K562 (cell line): ENCODE results near the gene ODAD3. TPM values are rescaled to one million over a fixed set of nuclear protein-coding genes. Genes with fewer than 3 reads are reported as not detected.

Experiments
- ADNP ChIP-seq: fragments of 200-800 bp; sonication (Bioruptor generic); IDR thresholded peaks from 2 replicates; pipeline ENCODE4 v1.6.1; 2016; ENCODE audit warnings: missing genetic modification characterization, missing compliant biosample characterization
- ATF7 ChIP-seq: fragments of 450-650 bp; IDR thresholded peaks from 2 replicates; pipeline ENCODE4 v1.7.1; 2014; ENCODE audit warnings: mild to moderate bottlenecking, moderate library complexity
- CBX1 ChIP-seq: sonication (generic); IDR thresholded peaks from 2 replicates; pipeline ENCODE4 v1.6.1; 2016; ENCODE audit warnings: antibody characterized with exemption, low read depth, mild to moderate bottlenecking
- CBX3 ChIP-seq, 2 experiments: IDR thresholded peaks; 1 replicate in 1 of 2; 2 replicates in 1 of 2; pipeline ENCODE4 v1.6.1; 2012; ENCODE audit warnings: inconsistent platforms in 2 of 2, low read length in 2 of 2, borderline replicate concordance in 1 of 2, control low read depth in 1 of 2
- EP300 ChIP-seq: IDR thresholded peaks from 2 replicates; pipeline ENCODE4 v1.6.1; 2012; ENCODE audit warnings: low read length, improper control_type of control experiment
- HNRNPL ChIP-seq: fragments of 200-400 bp; formaldehyde crosslinking; IDR thresholded peaks from 2 replicates; pipeline ENCODE4 v1.6.1; 2017; ENCODE audit warnings: low read depth, mild to moderate bottlenecking, low read length
- HNRNPUL1 ChIP-seq: fragments of 200-400 bp; formaldehyde crosslinking; IDR thresholded peaks from 2 replicates; pipeline ENCODE4 v1.6.1; 2017; ENCODE audit warnings: low read length
- PHB ChIP-seq: fragments of 250-450 bp; sonication (Bioruptor Pico); IDR thresholded peaks from 2 replicates; pipeline ENCODE4 v1.5.0; 2021
- POLR2AphosphoS5 ChIP-seq: IDR thresholded peaks from 2 replicates; pipeline ENCODE4 v1.6.1; 2011; ENCODE audit warnings: mild to moderate bottlenecking, low read depth, low read length, moderate library complexity; ENCODE audit not compliant: control insufficient read depth, insufficient read depth
- PYGO2 ChIP-seq: fragments of 450-650 bp; IDR thresholded peaks from 2 replicates; pipeline ENCODE4 v1.6.1; 2016; ENCODE audit warnings: mild to moderate bottlenecking, missing genetic modification characterization, moderate library complexity, missing compliant biosample characterization
- TEAD4 ChIP-seq, 2 experiments: sonication (generic) in 1 of 2; formaldehyde crosslinking in 1 of 2; IDR thresholded peaks; 2 replicates each; pipeline versions ENCODE4 v1.6.1 to v1.8.0; 2012 to 2022; ENCODE audit warnings: borderline replicate concordance in 1 of 2, inconsistent platforms in 1 of 2, low read length in 1 of 2, mild to moderate bottlenecking in 1 of 2, missing genetic modification reagents in 1 of 2
- TGIF2 ChIP-seq: sonication (generic); formaldehyde crosslinking; IDR thresholded peaks from 2 replicates; pipeline ENCODE4 v1.8.1; 2022; ENCODE audit warnings: mild to moderate bottlenecking, missing genetic modification reagents, moderate library complexity
- TRIM24 ChIP-seq, 2 experiments: fragments of 450-650 bp; IDR thresholded peaks; 2 replicates each; pipeline ENCODE4 v1.6.1; 2016
- XRCC4 ChIP-seq: IDR thresholded peaks from one replicate; pipeline ENCODE4 v1.6.1; 2011; ENCODE audit not compliant: insufficient read depth, insufficient read length; ENCODE audit errors: extremely low read depth
- ZKSCAN1 ChIP-seq: fragments of 150-350 bp; IDR thresholded peaks from 2 replicates; pipeline ENCODE4 v1.6.1; 2016; ENCODE audit warnings: low read depth, low read length
- ZNF384 ChIP-seq: IDR thresholded peaks from 2 replicates; pipeline ENCODE4 v1.6.1; 2012; ENCODE audit warnings: low read depth, low read length, improper control_type of control experiment
- polyA plus RNA-seq, 8 experiments: library from polyadenylated mRNA; depleted of rRNA in 4 of 8; stranded (reverse) in 5 of 8; unstranded in 3 of 8; fragments of >200 nt; fragmentation: Nextera tagmentation in 2 of 8; fragmentation: Illumina TruSeq in 1 of 8; extraction: Ambion mirVana in 2 of 8; extraction: Trizol in 1 of 8; gene quantifications; 2 replicates each; pipeline versions ENCODE4 v1.2.1 to v1.2.3, GENCODE V29; 2011 to 2014; ENCODE audit warnings: inconsistent platforms in 1 of 8, missing spikeins in 1 of 8
- total RNA-seq, 7 experiments: library from RNA; depleted of rRNA in 6 of 7; stranded (reverse); fragments of >200 nt in 6 of 7; fragmentation: Illumina TruSeq in 2 of 7; extraction: Trizol in 2 of 7; gene quantifications; 2 replicates each; pipeline versions ENCODE4 v1.2.1 to v1.2.3, GENCODE V29; 2011 to 2021; ENCODE audit warnings: low replicate concordance in 1 of 7
- TF ChIP-seq, protein P1 (sequence below): fragments of 450-650 bp; IDR thresholded peaks from 2 replicates; pipeline ENCODE4 v1.6.1; 2016; ENCODE audit warnings: missing biosample characterization, missing genetic modification characterization
- TF ChIP-seq, protein P2 (sequence below): fragments of 450-650 bp; formaldehyde crosslinking; IDR thresholded peaks from 2 replicates; pipeline ENCODE4 v1.4.0; 2022; ENCODE audit warnings: missing genetic modification characterization
- TF ChIP-seq, protein P3 (sequence below): sonication (generic); formaldehyde crosslinking; IDR thresholded peaks from 2 replicates; pipeline ENCODE4 v1.8.1; 2022; ENCODE audit warnings: missing genetic modification reagents
- TF ChIP-seq, protein P4 (sequence below): fragments of 450-650 bp; IDR thresholded peaks from 2 replicates; pipeline ENCODE4 v1.7.0; 2016; ENCODE audit warnings: borderline replicate concordance
- TF ChIP-seq, protein P5 (sequence below), 2 experiments: fragments of 450-650 bp; IDR thresholded peaks; 2 replicates each; pipeline ENCODE4 v1.6.1; 2016

ODAD3 gene
- total and polyA plus RNA-seq, 9 of the 15 experiments (the other 6 are each of a cell fraction or from before 2014, with no cell fraction given): 0.07 to 0.72 (median 0.14) TPM; not detected in 2

DNA sequence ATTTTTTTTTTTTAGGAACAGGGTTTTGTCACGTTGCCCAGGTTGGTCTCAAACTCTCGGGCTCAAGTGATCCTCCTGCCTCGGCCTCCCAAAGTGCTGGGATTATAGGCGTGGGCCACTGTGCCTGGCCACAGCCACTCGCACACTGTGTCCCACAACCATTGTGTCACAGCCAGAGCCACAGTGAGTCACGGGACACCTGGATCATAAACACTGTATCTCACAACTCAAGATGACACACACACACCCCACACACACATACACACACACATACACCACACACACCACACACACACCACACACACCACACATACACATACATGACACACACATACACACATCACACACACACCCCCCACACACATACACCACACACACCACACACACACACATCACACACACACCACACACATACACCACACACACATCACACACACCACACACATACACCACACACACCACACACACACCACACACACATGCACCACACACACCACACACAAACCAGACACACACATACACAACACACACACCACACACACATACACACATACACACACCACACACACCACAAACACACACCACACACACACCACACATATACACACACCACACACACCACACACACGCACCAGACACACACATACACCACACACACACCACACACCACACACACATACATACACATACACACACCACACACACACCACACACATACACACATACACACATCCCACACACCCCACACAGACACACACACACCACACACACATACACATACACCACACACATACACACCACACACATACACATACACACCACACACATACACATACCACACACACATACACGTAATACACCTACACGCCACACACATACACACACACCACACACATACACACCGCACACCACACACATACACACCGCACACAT lies 29.7 kb upstream of the ODAD3 start (continued):
- TF ChIP-seq PYGO2 (no peak), PHB (no peak), TRIM24 (IDR thresholded peaks at IDR 0.05) (0 out of 4 replicates have a peak, but pooled peaks of 1 of the 2 experiments have one; percentile 4), POLR2AphosphoS5 (no peak), ZKSCAN1 (no peak), TEAD4 (IDR thresholded peaks at IDR 0.05; ENCODE audit: low read length) (no peak), TEAD4 (CRISPR knock-in tag; IDR thresholded peaks at IDR 0.05; ENCODE audit: borderline replicate concordance) (0 out of 2 replicates have a peak, but pooled peaks have one; percentile 4), EP300 (no peak), HNRNPL (no peak), HNRNPUL1 (no peak), XRCC4 (no peak), ADNP (tag) (no peak), ATF7 (no peak), CBX3 (IDR thresholded peaks at IDR 0.05; ENCODE audit: borderline replicate concordance in 1 of 2, low read length in 2 of 2) (0 out of 3 replicates have a peak, but pooled peaks of 1 of the 2 experiments have one; percentile 14), ZNF384 (no peak), CBX1 (0 out of 2 replicates have a peak, but pooled peaks have one; percentile 22), TGIF2 (CRISPR knock-in tag) (no peak)
- TF ChIP-seq, protein P1, sequence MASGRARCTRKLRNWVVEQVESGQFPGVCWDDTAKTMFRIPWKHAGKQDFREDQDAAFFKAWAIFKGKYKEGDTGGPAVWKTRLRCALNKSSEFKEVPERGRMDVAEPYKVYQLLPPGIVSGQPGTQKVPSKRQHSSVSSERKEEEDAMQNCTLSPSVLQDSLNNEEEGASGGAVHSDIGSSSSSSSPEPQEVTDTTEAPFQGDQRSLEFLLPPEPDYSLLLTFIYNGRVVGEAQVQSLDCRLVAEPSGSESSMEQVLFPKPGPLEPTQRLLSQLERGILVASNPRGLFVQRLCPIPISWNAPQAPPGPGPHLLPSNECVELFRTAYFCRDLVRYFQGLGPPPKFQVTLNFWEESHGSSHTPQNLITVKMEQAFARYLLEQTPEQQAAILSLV (tag): no peak
- TF ChIP-seq, protein P2, sequence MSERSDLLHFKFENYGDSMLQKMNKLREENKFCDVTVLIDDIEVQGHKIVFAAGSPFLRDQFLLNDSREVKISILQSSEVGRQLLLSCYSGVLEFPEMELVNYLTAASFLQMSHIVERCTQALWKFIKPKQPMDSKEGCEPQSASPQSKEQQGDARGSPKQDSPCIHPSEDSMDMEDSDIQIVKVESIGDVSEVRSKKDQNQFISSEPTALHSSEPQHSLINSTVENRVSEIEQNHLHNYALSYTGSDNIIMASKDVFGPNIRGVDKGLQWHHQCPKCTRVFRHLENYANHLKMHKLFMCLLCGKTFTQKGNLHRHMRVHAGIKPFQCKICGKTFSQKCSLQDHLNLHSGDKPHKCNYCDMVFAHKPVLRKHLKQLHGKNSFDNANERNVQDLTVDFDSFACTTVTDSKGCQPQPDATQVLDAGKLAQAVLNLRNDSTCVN: no peak
- TF ChIP-seq, protein P3, sequence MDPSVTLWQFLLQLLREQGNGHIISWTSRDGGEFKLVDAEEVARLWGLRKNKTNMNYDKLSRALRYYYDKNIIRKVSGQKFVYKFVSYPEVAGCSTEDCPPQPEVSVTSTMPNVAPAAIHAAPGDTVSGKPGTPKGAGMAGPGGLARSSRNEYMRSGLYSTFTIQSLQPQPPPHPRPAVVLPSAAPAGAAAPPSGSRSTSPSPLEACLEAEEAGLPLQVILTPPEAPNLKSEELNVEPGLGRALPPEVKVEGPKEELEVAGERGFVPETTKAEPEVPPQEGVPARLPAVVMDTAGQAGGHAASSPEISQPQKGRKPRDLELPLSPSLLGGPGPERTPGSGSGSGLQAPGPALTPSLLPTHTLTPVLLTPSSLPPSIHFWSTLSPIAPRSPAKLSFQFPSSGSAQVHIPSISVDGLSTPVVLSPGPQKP (CRISPR knock-in tag): no peak
- TF ChIP-seq, protein P4, sequence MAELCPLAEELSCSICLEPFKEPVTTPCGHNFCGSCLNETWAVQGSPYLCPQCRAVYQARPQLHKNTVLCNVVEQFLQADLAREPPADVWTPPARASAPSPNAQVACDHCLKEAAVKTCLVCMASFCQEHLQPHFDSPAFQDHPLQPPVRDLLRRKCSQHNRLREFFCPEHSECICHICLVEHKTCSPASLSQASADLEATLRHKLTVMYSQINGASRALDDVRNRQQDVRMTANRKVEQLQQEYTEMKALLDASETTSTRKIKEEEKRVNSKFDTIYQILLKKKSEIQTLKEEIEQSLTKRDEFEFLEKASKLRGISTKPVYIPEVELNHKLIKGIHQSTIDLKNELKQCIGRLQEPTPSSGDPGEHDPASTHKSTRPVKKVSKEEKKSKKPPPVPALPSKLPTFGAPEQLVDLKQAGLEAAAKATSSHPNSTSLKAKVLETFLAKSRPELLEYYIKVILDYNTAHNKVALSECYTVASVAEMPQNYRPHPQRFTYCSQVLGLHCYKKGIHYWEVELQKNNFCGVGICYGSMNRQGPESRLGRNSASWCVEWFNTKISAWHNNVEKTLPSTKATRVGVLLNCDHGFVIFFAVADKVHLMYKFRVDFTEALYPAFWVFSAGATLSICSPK: peak; percentile 24; the same call in 1 of the 2 replicates
- TF ChIP-seq, protein P5, sequence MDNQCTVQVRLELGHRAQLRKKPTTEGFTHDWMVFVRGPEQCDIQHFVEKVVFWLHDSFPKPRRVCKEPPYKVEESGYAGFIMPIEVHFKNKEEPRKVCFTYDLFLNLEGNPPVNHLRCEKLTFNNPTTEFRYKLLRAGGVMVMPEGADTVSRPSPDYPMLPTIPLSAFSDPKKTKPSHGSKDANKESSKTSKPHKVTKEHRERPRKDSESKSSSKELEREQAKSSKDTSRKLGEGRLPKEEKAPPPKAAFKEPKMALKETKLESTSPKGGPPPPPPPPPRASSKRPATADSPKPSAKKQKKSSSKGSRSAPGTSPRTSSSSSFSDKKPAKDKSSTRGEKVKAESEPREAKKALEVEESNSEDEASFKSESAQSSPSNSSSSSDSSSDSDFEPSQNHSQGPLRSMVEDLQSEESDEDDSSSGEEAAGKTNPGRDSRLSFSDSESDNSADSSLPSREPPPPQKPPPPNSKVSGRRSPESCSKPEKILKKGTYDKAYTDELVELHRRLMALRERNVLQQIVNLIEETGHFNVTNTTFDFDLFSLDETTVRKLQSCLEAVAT (IDR thresholded peaks at IDR 0.05): peak; percentile 9 to 39; a peak in 1 of 4 replicates
